ENCODE data around the gene CEMIP2. TPM values are rescaled to one million over a fixed set of nuclear protein-coding genes. Genes with fewer than 3 reads are reported as not detected.

Gene CEMIP2
- 29.8 and 74.0 TPM in 2 replicates for total RNA-seq

GRCh38 chr9:71768388-71769174, at the start of gene CEMIP2:
TSS of gene CEMIP2 (minus strand) at chr9:71768513. CDS start at chr9:71750373, 18,140 bp downstream.

Other genes with a start within 250 kb of the CEMIP2 start
- 8.7 and 10.0 TPM in 2 replicates for gene ABHD17B, start 142.7 kb upstream of the CEMIP2 start, total RNA-seq
- 6.9 and 15.6 TPM in 2 replicates for gene C9orf85, start 143.1 kb upstream of the CEMIP2 start, total RNA-seq

Data from cardiac atrium fibroblast (primary cell).